ENCODE results near the gene ADA. TPM values are rescaled to one million over a fixed set of nuclear protein-coding genes. Genes with fewer than 3 reads are reported as not detected.

Gene ADA
- total and polyA plus RNA-seq, 2 of the 4 experiments (the other 2 are of a cell fraction), result 8.1 to 11.0 TPM

- intact Hi-C loops (cut with micrococcal nuclease), result no loop called here
- no peak overlapping the region for H3K56ac ChIP-seq (ENCODE audit: extremely low read depth, insufficient read depth, low read length)
- peak overlapping the region; percentile 30; the same call in 1 of the 2 replicates for H2AK5ac ChIP-seq (ENCODE audit: low read depth, low read length)
- H3K27me3 ChIP-seq (ENCODE audit: control insufficient read depth, insufficient read depth, low read length), result no peaks in the 10 kb centered on the region
- no peak overlapping the region for H4K5ac ChIP-seq (ENCODE audit: low read depth, low read length)
- no peak overlapping the region for H2BK15ac ChIP-seq (ENCODE audit: low read depth, low read length)
- no peak overlapping the region for H2BK120ac ChIP-seq (ENCODE audit: low read depth, low read length)
- H3K36me3 ChIP-seq (ENCODE audit: control insufficient read depth, insufficient read depth, low read length), result peaks cover under 1% of the 10 kb centered on the region
- no peak overlapping the region for H3K9ac ChIP-seq (ENCODE audit: low read depth, low read length)
- ChIA-PET POLR2A (ENCODE audit: unreplicated experiment) (no interaction called here), CTCF (no interaction called here)
- H3K4ac ChIP-seq (ENCODE audit: low read depth, low read length), result peak overlapping the region; percentile 14; the same call in 1 of the 2 replicates
- no CpG with 5 or more reads among the region's 4 CpGs for WGBS, 2 experiments (ENCODE audit: extremely low coverage in 2 of 2, insufficient read length in 1 of 2)
- H2BK20ac ChIP-seq (ENCODE audit: low read depth, low read length), result no peak overlapping the region
- H3K4me3 ChIP-seq (ENCODE audit: insufficient read depth, low read depth, low read length), result no peak overlapping the region
- no peak overlapping the region for H4K91ac ChIP-seq (ENCODE audit: insufficient read depth, low read depth, low read length)
- no peak for DNase-seq
- in situ Hi-C loops (cut with MboI; ENCODE audit: low sequenced_read_pairs), result no loop called here
- ATAC-seq (ENCODE audit: low read depth), result no peak
- no peak overlapping the region for H3K23ac ChIP-seq (ENCODE audit: low read depth, low read length)
- H3K79me1 ChIP-seq (ENCODE audit: low read depth in 1 of 2, low read length in 2 of 2), result peaks cover 18 to 60% of the 10 kb centered on the region in 2 experiments; a peak in 3 of 4 replicates
- H3K9me3 ChIP-seq (ENCODE audit: control insufficient read depth, insufficient read depth, low read length), result no peaks in the 10 kb centered on the region
- H2AK9ac ChIP-seq (replicated peaks; ENCODE audit: low read depth, low read length, poor library complexity), result no peak overlapping the region
- 0 out of 2 replicates have a peak overlapping the region, but pooled peaks have one; percentile 3 for H3K14ac ChIP-seq (replicated peaks; ENCODE audit: low read depth, low read length)
- dilution Hi-C loops (cut with HindIII; ENCODE audit: low sequenced_read_pairs, unreplicated experiment), result no loop called here
- no peak overlapping the region for H3K4me2 ChIP-seq (ENCODE audit: low read depth, low read length)
- no peak overlapping the region for H2BK5ac ChIP-seq (ENCODE audit: low read depth, low read length, poor library complexity, severe bottlenecking)
- no peak overlapping the region for H3K27ac ChIP-seq (ENCODE audit: insufficient read depth, low read length)
- no peak overlapping the region for H2AFZ ChIP-seq (replicated peaks; ENCODE audit: low read length, poor library complexity)
- TF ChIP-seq BHLHE40 (IDR thresholded peaks at IDR 0.05; ENCODE audit: low read depth, low read length) (no peak), USF2 (IDR thresholded peaks at IDR 0.05; ENCODE audit: low read depth, low read length) (no peak), MAZ (IDR thresholded peaks at IDR 0.05; ENCODE audit: borderline replicate concordance, low read depth, low read length) (no peak), RFX5 (IDR thresholded peaks at IDR 0.05; ENCODE audit: low read depth, low read length) (no peak), ELK1 (IDR thresholded peaks at IDR 0.05; ENCODE audit: borderline replicate concordance, low read depth, low read length) (no peak), RCOR1 (IDR thresholded peaks at IDR 0.05; ENCODE audit: insufficient replicate concordance, low read length) (no peak), CHD1 (IDR thresholded peaks at IDR 0.05; ENCODE audit: low read depth, low read length) (no peak), NFE2L2 (IDR thresholded peaks at IDR 0.05; ENCODE audit: low read depth, low read length) (no peak), MAFK (IDR thresholded peaks at IDR 0.05; ENCODE audit: low read depth, low read length) (no peak), MXI1 (IDR thresholded peaks at IDR 0.05; ENCODE audit: borderline replicate concordance, low read depth, low read length) (no peak)
- peaks cover 40% of the 10 kb centered on the region for H3K4me1 ChIP-seq (ENCODE audit: control insufficient read depth, insufficient read depth, low read length)
- BruUV-seq (replicated peaks), result no TSS peak
- peaks cover 3% of the 10 kb centered on the region; the same call in 1 of the 2 replicates for H4K20me1 ChIP-seq (ENCODE audit: insufficient read depth, low read length)
- peaks cover 23% of the 10 kb centered on the region for H3K9me1 ChIP-seq (ENCODE audit: insufficient read depth, low read length)
- H4K8ac ChIP-seq (ENCODE audit: low read depth in 2 of 2, low read length in 2 of 2), result peak overlapping the region in 1 of 2 experiments; percentile 9; a peak in 1 of 4 replicates
- no peak overlapping the region for H3K18ac ChIP-seq (ENCODE audit: low read depth, low read length)
Measured at GRCh38 chr20:44597516-44597915, 54.0 kb downstream of the ADA start.
